Right ventricle myocardium superior (tissue), 1 donor: Measurements from ENCODE around the gene TRIOBP. TPM values are rescaled to one million over a fixed set of nuclear protein-coding genes. Genes with fewer than 3 reads are reported as not detected.
"Not testable (repeated sequence)": the region's sequence is repeated elsewhere in the genome, so short reads cannot be mapped to it uniquely, and the experiment has no call there.

Source experiments
- ATAC-seq: fragments of 200-7000 bp; cut with Tn5 transposase; one replicate; pipeline ENCODE4 v1.9.1; 2020; ENCODE audit warnings: mild to moderate bottlenecking; ENCODE audit not compliant: poor library complexity
- DNase-seq: peaks from one replicate; pipeline ENCODE4 v3.0.0-alpha.2; 2020
- intact Hi-C: fragments of 100-400 bp; cut with DNase I; formaldehyde crosslinking; loops from one replicate; pipeline ENCODE4 v1.11.2; 2022
- total RNA-seq: library from RNA; stranded (reverse); fragmentation: NEBNext Ultra II Directional; extraction: Animal tissue kit (Norgen Biotek cat#: 25700); gene quantifications from one replicate; pipeline ENCODE4 v1.2.1, GENCODE V29; 2021
- donor health status: DM: no; HTN: yes; CAD: no; lungs with severe emphysema.

The TRIOBP gene
- total RNA-seq, 1 donor from 2014 or later: 78.6 TPM

- DNase-seq (no peak), ATAC-seq (no peak)
- intact Hi-C loops: no loop called here
Observed at GRCh38 chr22:37713761-37714160, 16.9 kb downstream of the TRIOBP start.

- ATAC-seq: no peak
- no peak for DNase-seq
- intact Hi-C loops: no loop called here
Observed at GRCh38 chr22:37714634-37715033, 17.8 kb downstream of the TRIOBP start.

GRCh38 chr22:37715760-37716159, 18.9 kb downstream of the TRIOBP start:
- DNase-seq (no peak), ATAC-seq (no peak)
- intact Hi-C loops: no loop called here

GRCh38 chr22:37716708-37717107, 19.9 kb downstream of the TRIOBP start:
- DNase-seq: no peak
- intact Hi-C loops: no loop called here
- ATAC-seq: no peak

- DNase-seq, ATAC-seq, intact Hi-C loops: not testable (repeated sequence)
Observed at GRCh38 chr22:37717235-37717634, 20.4 kb downstream of the TRIOBP start.

- intact Hi-C loops, ATAC-seq, DNase-seq: not testable (repeated sequence)
Observed at GRCh38 chr22:37717746-37718305, 21.0 kb downstream of the TRIOBP start.

- DNase-seq (no peak), ATAC-seq (no peak)
- intact Hi-C loops: no loop called here
Observed at GRCh38 chr22:37725551-37726240, 28.8 kb downstream of the TRIOBP start.

GRCh38 chr22:37726241-37726887, 29.5 kb downstream of the TRIOBP start:
- intact Hi-C loops: no loop called here
- DNase-seq (no peak), ATAC-seq (no peak)

- intact Hi-C loops: no loop called here
- ATAC-seq (peak; percentile 23), DNase-seq (no peak)
Observed at GRCh38 chr22:37728620-37729019, 31.8 kb downstream of the TRIOBP start.

GRCh38 chr22:37731804-37732471, 35.1 kb downstream of the TRIOBP start:
- DNase-seq (no peak), ATAC-seq (peak; percentile 4)
- intact Hi-C loops: no loop called here

GRCh38 chr22:37732699-37733607, 36.1 kb downstream of the TRIOBP start:
- DNase-seq (no peak), ATAC-seq (no peak)
- intact Hi-C loops: no loop called here

GRCh38 chr22:37733625-37734401, 37.0 kb downstream of the TRIOBP start:
- intact Hi-C loops: no loop called here
- DNase-seq (no peak), ATAC-seq (no peak)

GRCh38 chr22:37734402-37734700, 37.5 kb downstream of the TRIOBP start:
- no peak for DNase-seq
- intact Hi-C loops: no loop called here

GRCh38 chr22:37734964-37735451, 38.2 kb downstream of the TRIOBP start:
- ATAC-seq (peak; percentile 39), DNase-seq (peak; percentile 68)
- intact Hi-C loops: no loop called here

More at GRCh38 chr22:37734402-37734700, 37.5 kb downstream of the TRIOBP start:
- no peak for ATAC-seq

GRCh38 chr22:37739035-37739434, 42.2 kb downstream of the TRIOBP start:
- intact Hi-C loops: no loop called here
- DNase-seq (peak; percentile 92), ATAC-seq (peak; percentile 72)

- intact Hi-C loops: no loop called here
- ATAC-seq: peak; percentile 5
- peak; percentile 74 for DNase-seq
Observed at GRCh38 chr22:37739611-37740049, 42.8 kb downstream of the TRIOBP start.

GRCh38 chr22:37740455-37741311, 43.8 kb downstream of the TRIOBP start:
- ATAC-seq: no peak
- no peak for DNase-seq
- intact Hi-C loops: no loop called here
